Skeletal muscle satellite cell (primary cell): ENCODE measurements around the gene INAFM2.

Experiments
- H3K27me3 ChIP-seq: 2 replicates; pipeline ENCODE4 v1.7.0; 2013; ENCODE audit warnings: low read length; ENCODE audit not compliant: control insufficient read depth, insufficient read depth
- H3K36me3 ChIP-seq: 2 replicates; pipeline ENCODE4 v1.7.0; 2013; ENCODE audit warnings: mild to moderate bottlenecking, control low read depth, low read length; ENCODE audit not compliant: insufficient read depth
- H3K4me1 ChIP-seq: 2 replicates; pipeline ENCODE4 v1.7.0; 2013; ENCODE audit warnings: low read length; ENCODE audit not compliant: control insufficient read depth, insufficient read depth
- H3K4me2 ChIP-seq: 2 replicates; pipeline ENCODE4 v1.7.0; 2013; ENCODE audit warnings: mild to moderate bottlenecking, low read length
- H3K4me3 ChIP-seq: 2 replicates; pipeline ENCODE4 v1.7.0; 2013; ENCODE audit warnings: low read length
- H3K9ac ChIP-seq: 2 replicates; pipeline ENCODE4 v1.7.0; 2013; ENCODE audit warnings: mild to moderate bottlenecking, low read depth, low read length, moderate library complexity
- H3K9me3 ChIP-seq: replicated peaks from 2 replicates; pipeline ENCODE4 v1.7.0; 2013; ENCODE audit warnings: mild to moderate bottlenecking, control low read depth, low read length

Gene INAFM2

GRCh38 chr15:40340740-40341400, 17.4 kb downstream of the INAFM2 start, which contains the start of gene CCDC9B:
TSS of gene CCDC9B (minus strand) at chr15:40340939. CDS start at chr15:40340819, 120 bp downstream.
- Histone ChIP-seq H3K9me3 (no peaks in the 10 kb centered on the region), H3K4me3 (peak within 1 kb of the TSS; percentile 74), H3K4me2 (peak within 1 kb of the TSS; percentile 94), H3K9ac (peak within 1 kb of the TSS; percentile 95), H3K4me1 (peaks cover 70% of the 10 kb centered on the region), H3K27me3 (no peaks in the 10 kb centered on the region), H3K36me3 (peaks cover 24% of the 10 kb centered on the region)

GRCh38 chr15:40342416-40343320, 19.2 kb downstream of the INAFM2 start:
- no peak overlapping the region for H3K4me2 ChIP-seq
- H3K36me3 ChIP-seq: peaks cover 6% of the 10 kb centered on the region
- H3K4me1 ChIP-seq: peaks cover 64% of the 10 kb centered on the region
- no peaks in the 10 kb centered on the region for H3K27me3 ChIP-seq
- H3K9ac ChIP-seq: peak overlapping the region; percentile 8
- no peaks in the 10 kb centered on the region for H3K9me3 ChIP-seq
- H3K4me3 ChIP-seq: no peak overlapping the region

- peak overlapping the region; percentile 46 for H3K4me2 ChIP-seq
- H3K9me3 ChIP-seq: no peaks in the 10 kb centered on the region
- H3K27me3 ChIP-seq: no peaks in the 10 kb centered on the region
- peak overlapping the region; percentile 43 for H3K9ac ChIP-seq
- peaks cover 2% of the 10 kb centered on the region for H3K36me3 ChIP-seq
- H3K4me1 ChIP-seq: peaks cover 56% of the 10 kb centered on the region
- no peak overlapping the region for H3K4me3 ChIP-seq
Observed at GRCh38 chr15:40343512-40343911, 20.0 kb downstream of the INAFM2 start.

- H3K36me3 ChIP-seq: no peaks in the 10 kb centered on the region
- H3K4me2 ChIP-seq: peak overlapping the region; percentile 46
- no peak overlapping the region for H3K9ac ChIP-seq
- peaks cover 49% of the 10 kb centered on the region for H3K4me1 ChIP-seq
- no peaks in the 10 kb centered on the region for H3K27me3 ChIP-seq
- H3K9me3 ChIP-seq: no peaks in the 10 kb centered on the region
- H3K4me3 ChIP-seq: no peak overlapping the region
Observed at GRCh38 chr15:40344217-40344616, 20.7 kb downstream of the INAFM2 start.

GRCh38 chr15:40344631-40345120, 21.2 kb downstream of the INAFM2 start:
- Histone ChIP-seq H3K36me3 (no peaks in the 10 kb centered on the region), H3K4me2 (no peak overlapping the region), H3K27me3 (no peaks in the 10 kb centered on the region), H3K4me3 (no peak overlapping the region), H3K4me1 (peaks cover 44% of the 10 kb centered on the region), H3K9me3 (no peaks in the 10 kb centered on the region), H3K9ac (no peak overlapping the region)

GRCh38 chr15:40345225-40345866, 21.9 kb downstream of the INAFM2 start:
- Histone ChIP-seq H3K27me3 (peaks cover 4% of the 10 kb centered on the region), H3K36me3 (no peaks in the 10 kb centered on the region), H3K4me1 (peaks cover 37% of the 10 kb centered on the region), H3K4me2 (no peak overlapping the region), H3K4me3 (no peak overlapping the region), H3K9me3 (no peaks in the 10 kb centered on the region), H3K9ac (no peak overlapping the region)

GRCh38 chr15:40345867-40346578, 22.5 kb downstream of the INAFM2 start:
- Histone ChIP-seq H3K9me3 (no peaks in the 10 kb centered on the region), H3K9ac (no peak overlapping the region), H3K4me1 (peaks cover 32% of the 10 kb centered on the region), H3K4me3 (no peak overlapping the region), H3K36me3 (no peaks in the 10 kb centered on the region), H3K4me2 (no peak overlapping the region), H3K27me3 (peaks cover 5% of the 10 kb centered on the region)

- H3K36me3 ChIP-seq: no peaks in the 10 kb centered on the region
- no peaks in the 10 kb centered on the region for H3K9me3 ChIP-seq
- no peak overlapping the region for H3K9ac ChIP-seq
- H3K27me3 ChIP-seq: peaks cover 9% of the 10 kb centered on the region
- peaks cover 25% of the 10 kb centered on the region for H3K4me1 ChIP-seq
- no peak overlapping the region for H3K4me2 ChIP-seq
- H3K4me3 ChIP-seq: no peak overlapping the region
Observed at GRCh38 chr15:40346579-40347558, 23.4 kb downstream of the INAFM2 start.

GRCh38 chr15:40347559-40348473, 24.3 kb downstream of the INAFM2 start:
- H3K4me1 ChIP-seq: peaks cover 17% of the 10 kb centered on the region
- H3K9ac ChIP-seq: no peak overlapping the region
- H3K9me3 ChIP-seq: no peaks in the 10 kb centered on the region
- H3K4me3 ChIP-seq: no peak overlapping the region
- H3K4me2 ChIP-seq: no peak overlapping the region
- no peaks in the 10 kb centered on the region for H3K36me3 ChIP-seq
- H3K27me3 ChIP-seq: peaks cover 16% of the 10 kb centered on the region
